GM12872 (cell line): ENCODE data around the gene TSPAN17.

Experiments used
- CTCF ChIP-seq: IDR thresholded peaks from 3 replicates; pipeline ENCODE4 v1.5.1; 2011; ENCODE audit warnings: low read depth, mild to moderate bottlenecking, low read length, moderate library complexity; ENCODE audit not compliant: insufficient read depth

TSPAN17 gene

GRCh38 chr5:176638437-176638836, 8.8 kb upstream of the TSPAN17 start:
- no peak for TF ChIP-seq CTCF

GRCh38 chr5:176639208-176639607, 8.1 kb upstream of the TSPAN17 start:
- no peak for TF ChIP-seq CTCF

- no peak for TF ChIP-seq CTCF
Measured at GRCh38 chr5:176639981-176640380, 7.3 kb upstream of the TSPAN17 start.

- TF ChIP-seq CTCF = no peak
Measured at GRCh38 chr5:176640616-176641015, 6.7 kb upstream of the TSPAN17 start.

GRCh38 chr5:176642675-176643490, 4.4 kb upstream of the TSPAN17 start:
- TF ChIP-seq CTCF = no peak

- TF ChIP-seq CTCF = no peak
Measured at GRCh38 chr5:176643491-176644219, 3.6 kb upstream of the TSPAN17 start.

- no peak for TF ChIP-seq CTCF
Measured at GRCh38 chr5:176644294-176644693, 3.0 kb upstream of the TSPAN17 start.
